Activated CD8-positive, alpha-beta T cell treated with anti-CD3 and anti-CD28 coated beads for 36 hours (primary cell): ENCODE results near the gene PCSK9. TPM values are rescaled to one million over a fixed set of nuclear protein-coding genes. Genes with fewer than 3 reads are reported as not detected.

Experiments
- ATAC-seq: fragments of 200-7000 bp; cut with Tn5 transposase; one replicate; pipeline ENCODE4 v1.10.0; 2021; ENCODE audit warnings: mild to moderate bottlenecking, moderate library complexity
- CTCF ChIA-PET: fragments of 350-600 bp; sonication (Branson Sonifier 250); formaldehyde crosslinking; loops from one replicate; lab custom pipeline; 2021; ENCODE audit warnings: antibody characterized with exemption; lab: Charles Lee
- POLR2A ChIA-PET: fragments of 350-600 bp; sonication (Branson Sonifier 250); formaldehyde crosslinking; loops from one replicate; lab custom pipeline; 2021; ENCODE audit warnings: antibody characterized with exemption; lab: Charles Lee
- DNase-seq: peaks from one replicate; pipeline ENCODE4 v3.0.0-alpha.2; 2020
- H3K27ac Mint-ChIP-seq: one replicate; pipeline ENCODE4 v1.8.0; 2021; ENCODE audit warnings: mild to moderate bottlenecking, mixed read lengths
- H3K27me3 Mint-ChIP-seq: one replicate; pipeline ENCODE4 v1.8.0; 2021; ENCODE audit warnings: mixed read lengths
- H3K36me3 Mint-ChIP-seq: one replicate; pipeline ENCODE4 v1.8.0; 2021; ENCODE audit warnings: low read depth, mixed read lengths
- H3K4me1 Mint-ChIP-seq: one replicate; pipeline ENCODE4 v1.8.0; 2021; ENCODE audit warnings: low read depth, mixed read lengths
- H3K4me3 Mint-ChIP-seq: one replicate; pipeline ENCODE4 v1.8.0; 2021; ENCODE audit warnings: mild to moderate bottlenecking, moderate library complexity, mixed read lengths
- H3K9me3 Mint-ChIP-seq: one replicate; pipeline ENCODE4 v1.8.0; 2021; ENCODE audit warnings: mixed read lengths
- CTCF ChIP-seq: fragments of 200-600 bp; IDR thresholded peaks from one replicate; pipeline ENCODE4 v1.8.0; 2022; ENCODE audit warnings: antibody characterized with exemption, mild to moderate bottlenecking
- intact Hi-C: fragments of 100-400 bp; cut with micrococcal nuclease; formaldehyde crosslinking; loops from one replicate; pipeline ENCODE4 v1.10.0; 2022
- total RNA-seq, 2 experiments: library from RNA; stranded (reverse); gene quantifications; one replicate each; pipeline ENCODE4 v1.2.3, GENCODE V29; 2021

Gene PCSK9
- total RNA-seq, 2 experiments from 2014 or later = not detected

GRCh38 chr1:55048453-55049270 is 9.3 kb downstream of the PCSK9 start:
- Mint-ChIP-seq H3K4me3 (no peak overlapping the region), H3K27ac (no peak overlapping the region), H3K27me3 (no peaks in the 10 kb centered on the region), H3K36me3 (no peaks in the 10 kb centered on the region), H3K9me3 (no peaks in the 10 kb centered on the region), H3K4me1 (no peaks in the 10 kb centered on the region)
- TF ChIP-seq CTCF = no peak
- ChIA-PET CTCF (no interaction called here), POLR2A (no interaction called here)
- ATAC-seq (no peak), DNase-seq (no peak)
- intact Hi-C loops = no loop called here

- H3K27me3 Mint-ChIP-seq = no peaks in the 10 kb centered on the region
- ChIA-PET POLR2A (no interaction called here), CTCF (no interaction called here)
- DNase-seq (no peak), ATAC-seq (no peak)
- H3K9me3 Mint-ChIP-seq = no peaks in the 10 kb centered on the region
- no peak for TF ChIP-seq CTCF
- H3K4me1 Mint-ChIP-seq = no peaks in the 10 kb centered on the region
- H3K4me3 Mint-ChIP-seq = no peak overlapping the region
- intact Hi-C loops = no loop called here
- no peaks in the 10 kb centered on the region for H3K36me3 Mint-ChIP-seq
- no peak overlapping the region for H3K27ac Mint-ChIP-seq
These were observed 10.0 kb downstream of the PCSK9 start for GRCh38 chr1:55049271-55049913.

- POLR2A ChIA-PET = no interaction called here
- H3K9me3 Mint-ChIP-seq = no peaks in the 10 kb centered on the region
- no peak for TF ChIP-seq CTCF
These were observed 10.5 kb downstream of the PCSK9 start for GRCh38 chr1:55049914-55050278.

GRCh38 chr1:55050283-55050682 is 10.9 kb downstream of the PCSK9 start:
- TF ChIP-seq CTCF = no peak
- H3K36me3 Mint-ChIP-seq = no peaks in the 10 kb centered on the region
- H3K4me3 Mint-ChIP-seq = no peak overlapping the region
- H3K9me3 Mint-ChIP-seq = no peaks in the 10 kb centered on the region
- H3K27me3 Mint-ChIP-seq = no peaks in the 10 kb centered on the region
- ChIA-PET POLR2A (no interaction called here), CTCF (no interaction called here)
- H3K4me1 Mint-ChIP-seq = no peaks in the 10 kb centered on the region
- H3K27ac Mint-ChIP-seq = no peak overlapping the region
- ATAC-seq (no peak), DNase-seq (no peak)
- intact Hi-C loops = no loop called here

More at GRCh38 chr1:55049914-55050278, 10.5 kb downstream of the PCSK9 start:
- CTCF ChIA-PET = no interaction called here
- no peak overlapping the region for H3K4me3 Mint-ChIP-seq
- ATAC-seq (no peak), DNase-seq (no peak)
- no peaks in the 10 kb centered on the region for H3K4me1 Mint-ChIP-seq
- no peaks in the 10 kb centered on the region for H3K27me3 Mint-ChIP-seq
- no peaks in the 10 kb centered on the region for H3K36me3 Mint-ChIP-seq
- intact Hi-C loops = no loop called here
- no peak overlapping the region for H3K27ac Mint-ChIP-seq

- DNase-seq (no peak), ATAC-seq (no peak)
- Mint-ChIP-seq H3K4me3 (no peak overlapping the region), H3K36me3 (no peaks in the 10 kb centered on the region), H3K4me1 (no peaks in the 10 kb centered on the region), H3K27ac (no peak overlapping the region), H3K9me3 (no peaks in the 10 kb centered on the region), H3K27me3 (no peaks in the 10 kb centered on the region)
- CTCF ChIA-PET = no interaction called here
- intact Hi-C loops = no loop called here
- POLR2A ChIA-PET = no interaction called here
- no peak for TF ChIP-seq CTCF
These were observed 11.8 kb downstream of the PCSK9 start for GRCh38 chr1:55051169-55051568.
